C4-2B (cell line): Measurements from ENCODE around the gene NOL12.

ENCODE experiments used
- ZFX ChIP-seq: fragments of 450-650 bp; IDR thresholded peaks from 2 replicates; pipeline ENCODE4 v1.6.1; 2017
- TF ChIP-seq, protein P1 (sequence below): fragments of 450-650 bp; conservative IDR thresholded peaks from 2 replicates; pipeline ENCODE4 v1.5.1; 2017; ENCODE audit warnings: mild to moderate bottlenecking

DNA sequence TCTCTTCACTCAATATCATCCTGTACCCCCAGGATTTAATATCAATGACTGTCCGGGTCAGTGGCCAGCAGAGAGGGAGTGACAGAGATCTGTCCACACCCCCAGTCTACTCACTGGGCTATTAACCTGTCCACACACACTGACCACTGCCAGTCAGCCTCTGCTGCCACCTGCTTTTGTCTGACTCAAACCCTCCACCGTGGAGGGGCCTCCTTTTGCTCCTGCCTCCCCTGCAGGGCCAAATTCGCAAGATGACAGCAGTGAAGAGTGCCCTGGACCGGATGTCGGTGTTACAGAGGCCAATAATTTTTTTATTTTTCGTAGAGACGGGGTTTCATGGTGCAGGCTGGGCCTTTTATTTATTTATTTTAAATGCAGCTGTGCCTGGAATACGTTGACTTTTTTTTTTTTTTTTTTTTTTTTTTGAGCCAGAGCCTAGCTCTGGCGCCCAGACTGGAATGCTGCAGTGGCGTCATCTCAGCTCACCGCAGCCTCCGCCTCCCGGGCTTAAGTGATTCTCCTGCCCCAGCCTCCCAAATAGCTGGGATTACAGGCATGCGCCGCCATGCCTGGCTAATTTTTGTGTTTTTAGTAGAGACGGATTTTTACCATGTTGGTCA lies 22.5 kb upstream of the NOL12 start:
- TF ChIP-seq, protein P1, sequence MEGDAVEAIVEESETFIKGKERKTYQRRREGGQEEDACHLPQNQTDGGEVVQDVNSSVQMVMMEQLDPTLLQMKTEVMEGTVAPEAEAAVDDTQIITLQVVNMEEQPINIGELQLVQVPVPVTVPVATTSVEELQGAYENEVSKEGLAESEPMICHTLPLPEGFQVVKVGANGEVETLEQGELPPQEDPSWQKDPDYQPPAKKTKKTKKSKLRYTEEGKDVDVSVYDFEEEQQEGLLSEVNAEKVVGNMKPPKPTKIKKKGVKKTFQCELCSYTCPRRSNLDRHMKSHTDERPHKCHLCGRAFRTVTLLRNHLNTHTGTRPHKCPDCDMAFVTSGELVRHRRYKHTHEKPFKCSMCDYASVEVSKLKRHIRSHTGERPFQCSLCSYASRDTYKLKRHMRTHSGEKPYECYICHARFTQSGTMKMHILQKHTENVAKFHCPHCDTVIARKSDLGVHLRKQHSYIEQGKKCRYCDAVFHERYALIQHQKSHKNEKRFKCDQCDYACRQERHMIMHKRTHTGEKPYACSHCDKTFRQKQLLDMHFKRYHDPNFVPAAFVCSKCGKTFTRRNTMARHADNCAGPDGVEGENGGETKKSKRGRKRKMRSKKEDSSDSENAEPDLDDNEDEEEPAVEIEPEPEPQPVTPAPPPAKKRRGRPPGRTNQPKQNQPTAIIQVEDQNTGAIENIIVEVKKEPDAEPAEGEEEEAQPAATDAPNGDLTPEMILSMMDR = no peak
- TF ChIP-seq ZFX = no peak
